A549 treated with AZD2906 at 1 μM for 4 hours (cell line): ENCODE results near the gene RSPO3. TPM values are rescaled to one million over a fixed set of nuclear protein-coding genes. Genes with fewer than 3 reads are reported as not detected.

Source experiments
- total RNA-seq: library from RNA; stranded (reverse); fragments of 200-300 nt; extraction: Qiagen RNA extraction; gene quantifications from 5 replicates; pipeline ENCODE4 v1.2.3, GENCODE V29; 2022

RSPO3 gene
- 59.5 to 80.5 TPM (median 63.8 TPM) in 5 replicates for total RNA-seq

GRCh38 chr6:127118298-127119101 lies at the start of gene RSPO3:
Gene RSPO3 (plus strand): TSS chr6:127118671. CDS start chr6:127119193, 522 bp downstream.

Other genes starting within 250 kb of the RSPO3 start
- 10.2 to 12.2 TPM (median 10.9 TPM) in 5 replicates for gene RNF146, start 148.2 kb downstream of the RSPO3 start, total RNA-seq
- 31.3 to 57.7 TPM (median 34.1 TPM) in 5 replicates for gene ECHDC1, start 224.9 kb downstream of the RSPO3 start, total RNA-seq